Measurements from ENCODE around the gene KCNE1. TPM values are rescaled to one million over a fixed set of nuclear protein-coding genes. Genes with fewer than 3 reads are reported as not detected.

Gene KCNE1
- total RNA-seq, 1 experiment from 2014 or later, result not detected

DNA sequence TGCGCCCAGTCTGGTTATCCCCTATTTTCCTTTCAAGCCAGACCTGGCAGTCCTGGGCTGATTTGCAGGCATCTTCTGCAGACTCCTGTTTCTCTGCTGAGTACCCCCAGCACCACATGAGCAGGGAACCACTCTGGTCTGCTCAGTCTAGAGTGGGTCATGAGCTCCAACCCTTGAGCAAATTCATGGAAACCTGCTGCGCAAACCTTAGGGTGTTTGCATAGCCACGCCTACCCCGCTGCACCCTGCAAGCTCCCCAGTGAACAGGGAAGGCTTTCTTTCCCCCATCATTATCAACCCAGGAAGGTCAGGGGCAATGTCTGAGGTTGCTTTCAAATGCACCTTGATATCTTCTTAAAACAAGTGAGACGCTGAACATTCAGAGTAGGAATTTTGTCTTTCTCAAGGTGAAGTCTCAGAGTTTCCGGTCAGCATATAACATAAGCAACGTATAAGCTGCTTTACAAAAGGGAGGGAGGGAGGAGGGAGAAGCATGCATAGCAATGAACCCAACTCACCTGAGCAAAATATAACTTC, 11.1 kb upstream of the KCNE1 start:
- Histone ChIP-seq H3K27me3 (ENCODE audit: low read length) (no peaks in the 10 kb centered on the region), H3K9me3 (ENCODE audit: low read length) (no peaks in the 10 kb centered on the region), H3K4me2 (ENCODE audit: low read depth, low read length, poor library complexity, severe bottlenecking) (no peak overlapping the region), H3K9ac (ENCODE audit: low read length) (no peak overlapping the region), H3K27ac (ENCODE audit: low read length) (no peak overlapping the region), H3K36me3 (ENCODE audit: insufficient read depth, low read length) (no peaks in the 10 kb centered on the region), H3K79me2 (ENCODE audit: low read length) (no peaks in the 10 kb centered on the region), H3K9me2 (replicated peaks; ENCODE audit: insufficient read depth, low read length) (no peaks in the 10 kb centered on the region), H3K4me1 (ENCODE audit: low read length) (peaks cover 5% of the 10 kb centered on the region; the same call in 1 of the 2 replicates), H4K20me1 (ENCODE audit: insufficient read depth, low read depth, low read length) (0 out of 2 replicates have a peak, but pooled peaks cover 3% of the 10 kb centered on the region), H2AFZ (ENCODE audit: low read length) (no peak overlapping the region), H3K4me3 (ENCODE audit: low read length) (no peak overlapping the region)
- DNase-seq, result no peak

DNA sequence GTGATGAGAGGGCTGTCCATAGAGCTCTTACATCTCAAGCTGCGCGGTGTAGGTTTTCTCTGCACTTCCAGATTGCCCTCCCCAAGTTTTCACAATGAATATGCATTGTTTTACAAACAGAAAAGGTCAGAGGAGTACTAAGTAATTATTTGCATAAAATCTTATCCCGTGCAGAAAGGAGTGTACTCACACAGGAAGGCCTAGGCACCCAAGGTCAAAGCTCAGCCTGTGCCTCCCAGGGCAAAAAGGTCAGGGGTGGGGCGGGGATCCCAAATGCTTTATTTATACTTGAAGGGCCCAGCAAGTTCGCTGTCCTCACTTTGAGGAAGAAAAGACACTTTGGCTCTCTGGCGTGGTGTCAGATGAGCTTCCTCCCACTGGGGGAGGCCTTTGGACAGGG, 10.3 kb upstream of the KCNE1 start:
- DNase-seq, result no peak

DNA sequence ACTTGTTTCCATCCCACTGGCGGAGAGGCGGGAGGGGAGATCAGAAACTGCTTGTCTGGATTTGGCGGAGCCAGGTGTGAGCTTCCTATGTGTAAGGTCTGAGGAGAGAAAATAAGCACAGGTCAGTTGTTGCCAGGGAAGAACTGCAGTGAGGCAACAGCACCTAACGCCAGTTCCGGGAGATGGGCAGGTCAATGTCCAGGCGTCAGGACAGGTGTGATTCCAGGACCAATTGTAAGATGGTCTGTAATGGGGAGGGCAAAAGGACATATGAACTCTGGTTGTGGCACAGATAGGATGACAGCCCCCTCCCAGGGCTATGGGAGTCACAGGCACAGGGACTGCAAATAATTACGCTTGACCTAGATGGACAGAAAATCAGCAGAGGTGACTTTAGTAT, 9.6 kb upstream of the KCNE1 start:
- no peaks in the 10 kb centered on the region for H3K9me2 ChIP-seq (replicated peaks; ENCODE audit: insufficient read depth, low read length)
- H3K4me1 ChIP-seq (ENCODE audit: low read length), result peaks cover 5% of the 10 kb centered on the region; the same call in 1 of the 2 replicates
- no peak overlapping the region for H3K9ac ChIP-seq (ENCODE audit: low read length)
- no peaks in the 10 kb centered on the region for H3K36me3 ChIP-seq (ENCODE audit: insufficient read depth, low read length)
- no peak overlapping the region for H3K27ac ChIP-seq (ENCODE audit: low read length)
- no peak overlapping the region for H3K4me2 ChIP-seq (ENCODE audit: low read depth, low read length, poor library complexity, severe bottlenecking)
- no peak for DNase-seq
- H4K20me1 ChIP-seq (ENCODE audit: insufficient read depth, low read depth, low read length), result 0 out of 2 replicates have a peak, but pooled peaks cover 3% of the 10 kb centered on the region
- no peaks in the 10 kb centered on the region for H3K79me2 ChIP-seq (ENCODE audit: low read length)
- H3K4me3 ChIP-seq (ENCODE audit: low read length), result no peak overlapping the region
- H2AFZ ChIP-seq (ENCODE audit: low read length), result no peak overlapping the region
- H3K27me3 ChIP-seq (ENCODE audit: low read length), result no peaks in the 10 kb centered on the region
- no peaks in the 10 kb centered on the region for H3K9me3 ChIP-seq (ENCODE audit: low read length)

More for the DNA sequence above, 10.3 kb upstream of the KCNE1 start:
- Histone ChIP-seq H3K27me3 (ENCODE audit: low read length) (no peaks in the 10 kb centered on the region), H3K79me2 (ENCODE audit: low read length) (no peaks in the 10 kb centered on the region), H3K4me2 (ENCODE audit: low read depth, low read length, poor library complexity, severe bottlenecking) (no peak overlapping the region), H3K36me3 (ENCODE audit: insufficient read depth, low read length) (no peaks in the 10 kb centered on the region), H3K4me1 (ENCODE audit: low read length) (peaks cover 5% of the 10 kb centered on the region; the same call in 1 of the 2 replicates), H4K20me1 (ENCODE audit: insufficient read depth, low read depth, low read length) (0 out of 2 replicates have a peak, but pooled peaks cover 3% of the 10 kb centered on the region), H3K4me3 (ENCODE audit: low read length) (no peak overlapping the region), H3K9ac (ENCODE audit: low read length) (no peak overlapping the region), H3K27ac (ENCODE audit: low read length) (no peak overlapping the region), H2AFZ (ENCODE audit: low read length) (no peak overlapping the region), H3K9me3 (ENCODE audit: low read length) (no peaks in the 10 kb centered on the region), H3K9me2 (replicated peaks; ENCODE audit: insufficient read depth, low read length) (no peaks in the 10 kb centered on the region)

DNA sequence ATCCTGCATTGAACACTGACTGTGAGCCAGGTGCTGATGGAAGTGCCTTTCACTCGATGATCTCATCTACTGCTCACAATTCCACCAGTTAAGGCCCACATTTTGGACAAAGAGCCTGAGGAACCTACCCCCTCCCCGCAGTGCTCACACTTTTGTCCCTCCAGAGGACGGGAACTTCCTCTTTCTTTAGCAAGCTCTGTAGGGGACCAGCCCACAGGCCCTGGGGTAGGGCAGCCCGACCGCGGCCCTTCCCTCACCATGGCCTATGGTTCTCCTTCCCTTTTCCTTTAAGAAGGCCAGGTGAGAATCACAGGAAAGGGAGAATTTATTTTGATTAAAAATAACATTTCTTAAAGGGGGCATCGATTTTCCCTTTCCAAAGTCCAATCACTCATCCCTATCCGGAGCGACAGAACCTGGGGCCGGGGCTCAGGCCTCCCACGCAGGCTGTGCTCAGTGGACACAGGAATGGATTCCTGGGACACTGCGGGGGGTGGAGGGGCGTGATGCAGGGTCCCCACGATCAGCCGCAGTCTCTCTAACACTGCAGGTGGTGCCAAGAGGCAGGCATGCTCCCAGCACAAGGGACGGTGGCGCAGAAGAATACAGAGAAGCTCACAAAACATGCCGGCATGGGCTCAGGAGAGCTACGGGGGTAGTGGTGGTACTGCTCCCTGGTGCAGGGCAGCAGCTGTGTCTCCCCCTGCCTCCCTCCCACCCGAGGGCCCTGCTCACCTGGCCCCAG, 8.9 kb upstream of the KCNE1 start:
- DNase-seq, result no peak
- Histone ChIP-seq H3K9me3 (ENCODE audit: low read length) (no peaks in the 10 kb centered on the region), H3K27me3 (ENCODE audit: low read length) (no peaks in the 10 kb centered on the region), H3K4me2 (ENCODE audit: low read depth, low read length, poor library complexity, severe bottlenecking) (no peak overlapping the region), H3K36me3 (ENCODE audit: insufficient read depth, low read length) (no peaks in the 10 kb centered on the region), H3K4me1 (ENCODE audit: low read length) (no peaks in the 10 kb centered on the region), H3K79me2 (ENCODE audit: low read length) (no peaks in the 10 kb centered on the region), H3K9ac (ENCODE audit: low read length) (no peak overlapping the region), H4K20me1 (ENCODE audit: insufficient read depth, low read depth, low read length) (0 out of 2 replicates have a peak, but pooled peaks cover 3% of the 10 kb centered on the region), H3K9me2 (replicated peaks; ENCODE audit: insufficient read depth, low read length) (no peaks in the 10 kb centered on the region), H2AFZ (ENCODE audit: low read length) (no peak overlapping the region), H3K4me3 (ENCODE audit: low read length) (no peak overlapping the region), H3K27ac (ENCODE audit: low read length) (no peak overlapping the region)

DNA sequence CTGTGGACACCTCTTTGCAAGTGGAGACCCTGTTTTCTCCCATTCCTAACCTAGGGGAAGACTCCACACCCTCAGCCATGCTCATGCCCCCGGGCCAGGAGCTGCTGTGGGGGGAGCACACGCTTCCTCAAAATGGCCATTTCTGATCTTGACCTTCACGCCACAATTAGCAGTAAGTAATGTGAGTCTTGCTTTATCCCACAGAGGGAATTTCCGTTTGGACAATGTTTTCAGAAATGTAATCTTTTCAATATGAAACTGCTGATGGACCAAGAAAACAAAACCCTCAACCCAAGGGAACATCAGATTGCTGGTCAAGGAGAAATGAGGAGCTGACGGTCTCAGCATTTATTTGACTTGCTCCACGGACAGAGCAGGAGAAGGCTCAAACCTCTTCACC, 8.3 kb upstream of the KCNE1 start:
- no peak overlapping the region for H3K4me2 ChIP-seq (ENCODE audit: low read depth, low read length, poor library complexity, severe bottlenecking)
- H3K9me3 ChIP-seq (ENCODE audit: low read length), result no peaks in the 10 kb centered on the region
- no peaks in the 10 kb centered on the region for H3K79me2 ChIP-seq (ENCODE audit: low read length)
- DNase-seq, result no peak
- H3K4me1 ChIP-seq (ENCODE audit: low read length), result no peaks in the 10 kb centered on the region
- H2AFZ ChIP-seq (ENCODE audit: low read length), result no peak overlapping the region
- no peaks in the 10 kb centered on the region for H3K36me3 ChIP-seq (ENCODE audit: insufficient read depth, low read length)
- no peak overlapping the region for H3K9ac ChIP-seq (ENCODE audit: low read length)
- 0 out of 2 replicates have a peak, but pooled peaks cover 3% of the 10 kb centered on the region for H4K20me1 ChIP-seq (ENCODE audit: insufficient read depth, low read depth, low read length)
- H3K27me3 ChIP-seq (ENCODE audit: low read length), result no peaks in the 10 kb centered on the region
- H3K9me2 ChIP-seq (replicated peaks; ENCODE audit: insufficient read depth, low read length), result no peaks in the 10 kb centered on the region
- H3K4me3 ChIP-seq (ENCODE audit: low read length), result no peak overlapping the region
- H3K27ac ChIP-seq (ENCODE audit: low read length), result no peak overlapping the region

DNA sequence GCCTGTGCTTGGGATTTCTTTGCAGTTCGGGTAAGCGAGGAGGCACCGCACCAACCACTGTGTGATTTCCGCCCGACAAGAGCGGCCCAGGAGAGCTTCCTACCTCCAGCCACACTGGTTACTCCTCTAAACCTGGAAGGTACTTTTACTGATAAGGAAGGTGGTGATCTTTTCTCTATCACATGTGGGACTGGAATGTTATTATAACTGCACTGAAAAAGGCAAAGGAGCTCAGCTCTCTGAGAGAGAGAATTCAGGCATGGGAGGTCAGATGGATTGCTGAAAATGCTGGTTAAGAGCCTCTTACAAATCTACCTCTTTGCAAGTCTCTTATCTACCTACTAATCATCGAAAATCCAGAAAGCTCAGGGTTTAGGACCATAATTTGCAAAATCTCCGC, 7.7 kb upstream of the KCNE1 start:
- no peak overlapping the region for H3K4me2 ChIP-seq (ENCODE audit: low read depth, low read length, poor library complexity, severe bottlenecking)
- no peaks in the 10 kb centered on the region for H3K9me2 ChIP-seq (replicated peaks; ENCODE audit: insufficient read depth, low read length)
- no peaks in the 10 kb centered on the region for H3K79me2 ChIP-seq (ENCODE audit: low read length)
- no peaks in the 10 kb centered on the region for H3K4me1 ChIP-seq (ENCODE audit: low read length)
- H2AFZ ChIP-seq (ENCODE audit: low read length), result no peak overlapping the region
- no peaks in the 10 kb centered on the region for H3K9me3 ChIP-seq (ENCODE audit: low read length)
- H3K27ac ChIP-seq (ENCODE audit: low read length), result no peak overlapping the region
- 0 out of 2 replicates have a peak, but pooled peaks cover 3% of the 10 kb centered on the region for H4K20me1 ChIP-seq (ENCODE audit: insufficient read depth, low read depth, low read length)
- no peaks in the 10 kb centered on the region for H3K27me3 ChIP-seq (ENCODE audit: low read length)
- H3K9ac ChIP-seq (ENCODE audit: low read length), result no peak overlapping the region
- DNase-seq, result no peak
- no peaks in the 10 kb centered on the region for H3K36me3 ChIP-seq (ENCODE audit: insufficient read depth, low read length)
- no peak overlapping the region for H3K4me3 ChIP-seq (ENCODE audit: low read length)

DNA sequence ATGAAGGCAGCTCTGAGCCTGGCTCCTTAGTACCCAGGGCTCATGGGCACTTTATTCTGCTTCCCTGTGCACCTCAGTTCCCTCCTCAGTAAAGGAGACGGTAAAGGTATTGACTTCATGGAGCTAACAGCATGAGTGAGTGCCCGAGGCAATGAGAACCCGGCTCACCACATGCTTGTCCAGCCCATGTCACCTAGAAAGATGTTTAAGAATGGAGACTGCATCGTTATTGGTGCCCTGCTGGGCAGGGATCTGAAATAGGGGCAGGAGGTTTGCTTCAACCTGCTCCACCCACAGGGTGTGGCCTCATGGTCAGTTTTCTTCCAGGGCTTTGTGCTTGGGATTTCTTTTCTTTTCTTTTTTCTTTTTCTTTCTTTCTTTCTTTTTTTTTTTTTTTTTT, 7.0 kb upstream of the KCNE1 start:
- Histone ChIP-seq H4K20me1 (ENCODE audit: insufficient read depth, low read depth, low read length) (0 out of 2 replicates have a peak, but pooled peaks cover 3% of the 10 kb centered on the region), H3K36me3 (ENCODE audit: insufficient read depth, low read length) (no peaks in the 10 kb centered on the region), H3K9ac (ENCODE audit: low read length) (no peak overlapping the region), H3K27me3 (ENCODE audit: low read length) (no peaks in the 10 kb centered on the region), H3K4me3 (ENCODE audit: low read length) (no peak overlapping the region), H3K4me2 (ENCODE audit: low read depth, low read length, poor library complexity, severe bottlenecking) (no peak overlapping the region), H2AFZ (ENCODE audit: low read length) (no peak overlapping the region), H3K9me3 (ENCODE audit: low read length) (no peaks in the 10 kb centered on the region), H3K79me2 (ENCODE audit: low read length) (no peaks in the 10 kb centered on the region), H3K9me2 (replicated peaks; ENCODE audit: insufficient read depth, low read length) (no peaks in the 10 kb centered on the region), H3K27ac (ENCODE audit: low read length) (no peak overlapping the region), H3K4me1 (ENCODE audit: low read length) (no peaks in the 10 kb centered on the region)
- DNase-seq, result no peak

DNA sequence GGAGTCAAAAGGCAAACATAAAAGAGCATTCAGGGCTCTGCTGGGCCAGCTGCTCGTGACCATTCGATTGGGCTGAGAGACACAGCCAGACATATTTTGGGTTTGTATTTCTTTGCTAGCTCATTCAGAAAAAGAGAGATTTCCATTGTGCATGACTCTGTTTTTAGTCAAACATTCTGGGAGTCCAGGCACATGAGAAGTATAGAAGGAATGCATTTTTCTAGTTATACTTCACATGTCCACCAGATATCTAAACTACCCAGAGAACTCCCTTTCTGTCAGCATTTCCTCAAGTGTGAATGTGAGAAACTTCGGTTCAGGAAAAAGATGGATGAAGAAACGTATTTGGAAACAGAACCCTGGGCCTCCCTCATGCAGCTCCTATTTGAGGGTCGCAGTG, 6.3 kb upstream of the KCNE1 start:
- no peak overlapping the region for H3K27ac ChIP-seq (ENCODE audit: low read length)

More for the DNA sequence above, 6.3 kb upstream of the KCNE1 start:
- DNase-seq, result no peak
- no peaks in the 10 kb centered on the region for H3K27me3 ChIP-seq (ENCODE audit: low read length)
- H3K36me3 ChIP-seq (ENCODE audit: insufficient read depth, low read length), result no peaks in the 10 kb centered on the region
- H3K9ac ChIP-seq (ENCODE audit: low read length), result no peak overlapping the region
- H3K79me2 ChIP-seq (ENCODE audit: low read length), result no peaks in the 10 kb centered on the region
- no peak overlapping the region for H3K4me3 ChIP-seq (ENCODE audit: low read length)
- H3K4me2 ChIP-seq (ENCODE audit: low read depth, low read length, poor library complexity, severe bottlenecking), result no peak overlapping the region
- 0 out of 2 replicates have a peak, but pooled peaks cover 3% of the 10 kb centered on the region for H4K20me1 ChIP-seq (ENCODE audit: insufficient read depth, low read depth, low read length)
- H2AFZ ChIP-seq (ENCODE audit: low read length), result no peak overlapping the region
- H3K9me3 ChIP-seq (ENCODE audit: low read length), result no peaks in the 10 kb centered on the region
- H3K9me2 ChIP-seq (replicated peaks; ENCODE audit: insufficient read depth, low read length), result no peaks in the 10 kb centered on the region
- no peaks in the 10 kb centered on the region for H3K4me1 ChIP-seq (ENCODE audit: low read length)
